Esophagus squamous epithelium (tissue), 5 donors: ENCODE measurements around the gene KRTAP16-1. TPM values are rescaled to one million over a fixed set of nuclear protein-coding genes. Genes with fewer than 3 reads are reported as not detected.

Experiments used
- DNase-seq: peaks from one replicate; lab custom pipeline; 2025; lab: John Stamatoyannopoulos, UW
- H3K27ac ChIP-seq, 4 donors: fragments of 200-600 bp; sonication (generic); one replicate each; pipeline ENCODE4 v1.5.1; 2016 to 2019; ENCODE audit warnings: mild to moderate bottlenecking in 1 of 4
- H3K27me3 ChIP-seq, 4 donors: fragments of 200-600 bp; sonication (generic); 1 replicate in 3 of 4; 2 replicates in 1 of 4; pipeline versions ENCODE4 v1.5.1 to v1.6.0; 2017 to 2021; ENCODE audit warnings: antibody characterized with exemption in 1 of 4
- H3K36me3 ChIP-seq, 3 donors: fragments of 200-600 bp; sonication (generic); one replicate each; pipeline ENCODE4 v1.5.1; 2016 to 2019
- H3K4me1 ChIP-seq, 3 donors: fragments of 200-600 bp; sonication (generic); one replicate each; pipeline ENCODE4 v1.5.1; 2017 to 2019
- H3K4me3 ChIP-seq, 4 donors: fragments of 200-600 bp; sonication (generic); 1 replicate in 3 of 4; 2 replicates in 1 of 4; pipeline ENCODE4 v1.5.1; 2016 to 2019; ENCODE audit warnings: mild to moderate bottlenecking in 2 of 4, moderate library complexity in 1 of 4
- H3K9me3 ChIP-seq, 3 donors: fragments of 200-600 bp; sonication (generic); one replicate each; pipeline ENCODE4 v1.5.1; 2016 to 2019
- POLR2A ChIP-seq, 4 donors: fragments of 450-650 bp; IDR thresholded peaks; one replicate each; pipeline ENCODE4 v1.6.1; 2017; ENCODE audit warnings: antibody characterized with exemption in 4 of 4, mild to moderate bottlenecking in 4 of 4, moderate library complexity in 3 of 4
- intact Hi-C: fragments of 100-400 bp; cut with DNase I; formaldehyde crosslinking; loops from one replicate; pipeline ENCODE4 v1.15.0; 2022
- small RNA-seq, 4 donors: library from RNA; depleted of rRNA; stranded (forward); fragments of <200 nt; gene quantifications; one replicate each; pipeline ENCODE3, GENCODE V24; 2016
- total RNA-seq, 4 donors: library from RNA; depleted of rRNA; stranded (reverse); fragments of >200 nt; gene quantifications; one replicate each; pipeline ENCODE4 v1.1.0, GENCODE V29; 2016
- TF ChIP-seq, protein P1 (sequence below), 6 experiments: fragments of 450-650 bp in 4 of 6; fragments of 200-600 bp in 2 of 6; sonication (generic) in 2 of 6; IDR thresholded peaks; one replicate each; pipeline ENCODE4 v1.5.1; 2016 to 2019; ENCODE audit warnings: antibody characterized with exemption in 6 of 6, mild to moderate bottlenecking in 4 of 6, moderate library complexity in 4 of 6
- donor health status: DM: yes; HTN: yes; CAD: no.

The KRTAP16-1 gene
- total RNA-seq, 4 donors from 2014 or later = not detected

DNA sequence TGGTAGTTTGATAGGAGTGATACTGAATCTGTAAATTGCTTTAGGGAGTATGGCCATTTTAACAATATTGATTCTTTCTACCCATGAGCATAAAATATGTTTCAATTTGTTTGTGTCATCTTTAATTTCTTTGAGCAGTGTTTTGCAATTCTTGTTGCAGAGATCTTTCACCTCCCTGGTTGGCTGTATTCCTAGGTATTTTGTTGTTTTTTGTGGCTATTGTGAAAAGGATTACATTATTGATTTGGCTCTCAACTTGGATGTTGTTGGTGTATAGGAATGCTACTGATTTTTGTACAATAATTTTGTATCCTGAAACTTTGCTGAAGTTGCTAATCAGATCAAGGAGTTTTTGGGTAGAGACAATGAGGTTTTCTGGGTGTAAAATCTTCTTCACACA lies 50.7 kb downstream of the KRTAP16-1 start:
- intact Hi-C loops = no loop called here
- TF ChIP-seq POLR2A (IDR thresholded peaks at IDR 0.05) = no peak
- TF ChIP-seq, protein P1, sequence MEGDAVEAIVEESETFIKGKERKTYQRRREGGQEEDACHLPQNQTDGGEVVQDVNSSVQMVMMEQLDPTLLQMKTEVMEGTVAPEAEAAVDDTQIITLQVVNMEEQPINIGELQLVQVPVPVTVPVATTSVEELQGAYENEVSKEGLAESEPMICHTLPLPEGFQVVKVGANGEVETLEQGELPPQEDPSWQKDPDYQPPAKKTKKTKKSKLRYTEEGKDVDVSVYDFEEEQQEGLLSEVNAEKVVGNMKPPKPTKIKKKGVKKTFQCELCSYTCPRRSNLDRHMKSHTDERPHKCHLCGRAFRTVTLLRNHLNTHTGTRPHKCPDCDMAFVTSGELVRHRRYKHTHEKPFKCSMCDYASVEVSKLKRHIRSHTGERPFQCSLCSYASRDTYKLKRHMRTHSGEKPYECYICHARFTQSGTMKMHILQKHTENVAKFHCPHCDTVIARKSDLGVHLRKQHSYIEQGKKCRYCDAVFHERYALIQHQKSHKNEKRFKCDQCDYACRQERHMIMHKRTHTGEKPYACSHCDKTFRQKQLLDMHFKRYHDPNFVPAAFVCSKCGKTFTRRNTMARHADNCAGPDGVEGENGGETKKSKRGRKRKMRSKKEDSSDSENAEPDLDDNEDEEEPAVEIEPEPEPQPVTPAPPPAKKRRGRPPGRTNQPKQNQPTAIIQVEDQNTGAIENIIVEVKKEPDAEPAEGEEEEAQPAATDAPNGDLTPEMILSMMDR (IDR thresholded peaks at IDR 0.05) = no peak
- no peak overlapping the region for H3K4me3 ChIP-seq
- DNase-seq = no peak
- H3K9me3 ChIP-seq = no peaks in the 10 kb centered on the region
- H3K4me1 ChIP-seq = no peaks in the 10 kb centered on the region
- H3K36me3 ChIP-seq = no peaks in the 10 kb centered on the region
- no peak overlapping the region for H3K27ac ChIP-seq
- H3K27me3 ChIP-seq = peaks cover 0 to 32% (median 0%) of the 10 kb centered on the region in 4 donors

Small RNAs within 50 kb of the gene (small RNA-seq; reads per million reads assigned to genes)
- gene KRTAP9-10P = 0 reads per million in 4 donors

Other genes starting within 250 kb of the KRTAP16-1 start
- gene KRTAP2-3, start 249.2 kb downstream of the KRTAP16-1 start, total RNA-seq = not detected
- not detected for gene KRTAP2-4, start 243.4 kb downstream of the KRTAP16-1 start, total RNA-seq
- not detected for gene KRTAP4-7, start 225.2 kb downstream of the KRTAP16-1 start, total RNA-seq
- not detected for gene KRTAP4-8, start 211.2 kb downstream of the KRTAP16-1 start, total RNA-seq
- gene KRTAP4-16, start 207.1 kb downstream of the KRTAP16-1 start, total RNA-seq = not detected
- gene KRTAP4-9, start 203.9 kb downstream of the KRTAP16-1 start, total RNA-seq = not detected
- gene KRTAP4-11, start 190.9 kb downstream of the KRTAP16-1 start, total RNA-seq = under 1 TPM in 1 of 4 donors, not detected in 3; 0.22 TPM
- not detected for gene KRTAP4-12, start 185.1 kb downstream of the KRTAP16-1 start, total RNA-seq
- not detected for gene KRTAP4-6, start 168.8 kb downstream of the KRTAP16-1 start, total RNA-seq
- gene KRTAP4-5, start 159.5 kb downstream of the KRTAP16-1 start, total RNA-seq = not detected
- not detected for gene KRTAP4-4, start 148.6 kb downstream of the KRTAP16-1 start, total RNA-seq
- gene KRTAP4-3, start 141.1 kb downstream of the KRTAP16-1 start, total RNA-seq = not detected
- not detected for gene KRTAP4-2, start 131.1 kb downstream of the KRTAP16-1 start, total RNA-seq
- gene KRTAP4-1, start 124.4 kb downstream of the KRTAP16-1 start, total RNA-seq = not detected
- not detected for gene KRTAP9-1, start 119.4 kb downstream of the KRTAP16-1 start, total RNA-seq
- not detected for gene KRTAP9-2, start 82.7 kb downstream of the KRTAP16-1 start, total RNA-seq
- gene KRTAP9-3, start 76.9 kb downstream of the KRTAP16-1 start, total RNA-seq = not detected
- not detected for gene KRTAP9-8, start 71.3 kb downstream of the KRTAP16-1 start, total RNA-seq
- not detected for gene KRTAP9-4, start 59.6 kb downstream of the KRTAP16-1 start, total RNA-seq
- gene KRTAP9-9, start 53.9 kb downstream of the KRTAP16-1 start, total RNA-seq = not detected
- not detected for gene KRTAP9-6, start 43.9 kb downstream of the KRTAP16-1 start, total RNA-seq
- not detected for gene KRTAP9-7, start 33.6 kb downstream of the KRTAP16-1 start, total RNA-seq
- gene KRTAP29-1, start 6.5 kb downstream of the KRTAP16-1 start, total RNA-seq = not detected
- not detected for gene KRTAP17-1, start 6.4 kb upstream of the KRTAP16-1 start, total RNA-seq
- gene KRT33A, start 41.5 kb upstream of the KRTAP16-1 start, total RNA-seq = 1 to 10 TPM in 2 of 4 donors, under 1 TPM in 1, not detected in 1; 0.21 to 2.7 (median 1.9) TPM
- under 1 TPM in 2 of 4 donors, not detected in 2; 0.32 to 0.57 TPM for gene KRT33B, start 60.5 kb upstream of the KRTAP16-1 start, total RNA-seq
- gene KRT34, start 73.0 kb upstream of the KRTAP16-1 start, total RNA-seq = 1 to 10 TPM in 1 of 4 donors, under 1 TPM in 3; 0.40 to 1.1 (median 0.64) TPM
- 1 to 10 TPM in 2 of 4 donors, under 1 TPM in 1, not detected in 1; 0.79 to 2.5 (median 1.5) TPM for gene KRT31, start 88.3 kb upstream of the KRTAP16-1 start, total RNA-seq
- gene KRT37, start 115.3 kb upstream of the KRTAP16-1 start, total RNA-seq = not detected
- gene KRT38, start 131.7 kb upstream of the KRTAP16-1 start, total RNA-seq = under 1 TPM in 1 of 4 donors, not detected in 3; 0.18 TPM
- 10 to 100 TPM in 1 of 4 donors, 1 to 10 TPM in 2, under 1 TPM in 1; 0.61 to 12.8 (median 4.6) TPM for gene KRT32, start 158.1 kb upstream of the KRTAP16-1 start, total RNA-seq
- not detected for gene KRT35, start 171.8 kb upstream of the KRTAP16-1 start, total RNA-seq
- under 1 TPM in 1 of 4 donors, not detected in 3; 0.38 TPM for gene KRT36, start 180.6 kb upstream of the KRTAP16-1 start, total RNA-seq
- over 10,000 TPM; 27,182 to 79,363 (median 33,601) TPM for gene KRT13, start 196.3 kb upstream of the KRTAP16-1 start, total RNA-seq
- 1,000 to 10,000 TPM in 3 of 4 donors, 100 to 1,000 TPM in 1; 743 to 2,833 (median 2,484) TPM for gene KRT15, start 209.6 kb upstream of the KRTAP16-1 start, total RNA-seq
- gene KRT19, start 219.0 kb upstream of the KRTAP16-1 start, total RNA-seq = 1,000 to 10,000 TPM in 2 of 4 donors, 100 to 1,000 TPM in 2; 589 to 1,442 (median 1,001) TPM